Ishikawa (cell line): ENCODE data around the gene CTNNBL1.

Experiments used
- CEBPB ChIP-seq: IDR thresholded peaks from 2 replicates; pipeline ENCODE4 v1.6.1; 2012
- CREB1 ChIP-seq: IDR thresholded peaks from 2 replicates; pipeline ENCODE4 v1.6.1; 2012; ENCODE audit warnings: low read depth
- EP300 ChIP-seq: IDR thresholded peaks from 2 replicates; pipeline ENCODE4 v1.6.1; 2012; ENCODE audit warnings: borderline replicate concordance
- FOXM1 ChIP-seq: IDR thresholded peaks from 2 replicates; pipeline ENCODE4 v1.6.1; 2012; ENCODE audit warnings: low read depth, borderline replicate concordance
- MAX ChIP-seq: IDR thresholded peaks from 2 replicates; pipeline ENCODE4 v1.6.1; 2012
- RAD21 ChIP-seq: IDR thresholded peaks from 2 replicates; pipeline ENCODE4 v1.6.1; 2012; ENCODE audit warnings: low read depth
- TCF12 ChIP-seq: IDR thresholded peaks from 2 replicates; pipeline ENCODE4 v1.6.1; 2012; ENCODE audit warnings: low read depth
- TEAD4 ChIP-seq: IDR thresholded peaks from 2 replicates; pipeline ENCODE4 v1.6.1; 2012
- TF ChIP-seq, protein P1 (sequence below): IDR thresholded peaks from 2 replicates; pipeline ENCODE4 v1.6.1; 2012; ENCODE audit warnings: low read depth, mild to moderate bottlenecking

GRCh38 chr20:37869334-37869861 lies 175.6 kb downstream of the CTNNBL1 start:
- TF ChIP-seq FOXM1 (no peak), EP300 (no peak), CREB1 (no peak), MAX (no peak), RAD21 (no peak), TEAD4 (no peak), CEBPB (no peak), TCF12 (no peak)
- TF ChIP-seq, protein P1, sequence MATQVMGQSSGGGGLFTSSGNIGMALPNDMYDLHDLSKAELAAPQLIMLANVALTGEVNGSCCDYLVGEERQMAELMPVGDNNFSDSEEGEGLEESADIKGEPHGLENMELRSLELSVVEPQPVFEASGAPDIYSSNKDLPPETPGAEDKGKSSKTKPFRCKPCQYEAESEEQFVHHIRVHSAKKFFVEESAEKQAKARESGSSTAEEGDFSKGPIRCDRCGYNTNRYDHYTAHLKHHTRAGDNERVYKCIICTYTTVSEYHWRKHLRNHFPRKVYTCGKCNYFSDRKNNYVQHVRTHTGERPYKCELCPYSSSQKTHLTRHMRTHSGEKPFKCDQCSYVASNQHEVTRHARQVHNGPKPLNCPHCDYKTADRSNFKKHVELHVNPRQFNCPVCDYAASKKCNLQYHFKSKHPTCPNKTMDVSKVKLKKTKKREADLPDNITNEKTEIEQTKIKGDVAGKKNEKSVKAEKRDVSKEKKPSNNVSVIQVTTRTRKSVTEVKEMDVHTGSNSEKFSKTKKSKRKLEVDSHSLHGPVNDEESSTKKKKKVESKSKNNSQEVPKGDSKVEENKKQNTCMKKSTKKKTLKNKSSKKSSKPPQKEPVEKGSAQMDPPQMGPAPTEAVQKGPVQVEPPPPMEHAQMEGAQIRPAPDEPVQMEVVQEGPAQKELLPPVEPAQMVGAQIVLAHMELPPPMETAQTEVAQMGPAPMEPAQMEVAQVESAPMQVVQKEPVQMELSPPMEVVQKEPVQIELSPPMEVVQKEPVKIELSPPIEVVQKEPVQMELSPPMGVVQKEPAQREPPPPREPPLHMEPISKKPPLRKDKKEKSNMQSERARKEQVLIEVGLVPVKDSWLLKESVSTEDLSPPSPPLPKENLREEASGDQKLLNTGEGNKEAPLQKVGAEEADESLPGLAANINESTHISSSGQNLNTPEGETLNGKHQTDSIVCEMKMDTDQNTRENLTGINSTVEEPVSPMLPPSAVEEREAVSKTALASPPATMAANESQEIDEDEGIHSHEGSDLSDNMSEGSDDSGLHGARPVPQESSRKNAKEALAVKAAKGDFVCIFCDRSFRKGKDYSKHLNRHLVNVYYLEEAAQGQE, result no peak
